HG02623 (cell line): ENCODE results near the gene PTGS1.
"Not testable (repeated sequence)": the region's sequence is repeated elsewhere in the genome, so short reads cannot be mapped to it uniquely, and the experiment has no call there.

Experiments
- ATAC-seq: cut with Tn5 transposase; IDR thresholded peaks from one replicate; pipeline ENCODE4 v1.9.1; 2021; ENCODE audit warnings: moderate library complexity; ENCODE audit not compliant: unreplicated experiment

PTGS1 gene

DNA sequence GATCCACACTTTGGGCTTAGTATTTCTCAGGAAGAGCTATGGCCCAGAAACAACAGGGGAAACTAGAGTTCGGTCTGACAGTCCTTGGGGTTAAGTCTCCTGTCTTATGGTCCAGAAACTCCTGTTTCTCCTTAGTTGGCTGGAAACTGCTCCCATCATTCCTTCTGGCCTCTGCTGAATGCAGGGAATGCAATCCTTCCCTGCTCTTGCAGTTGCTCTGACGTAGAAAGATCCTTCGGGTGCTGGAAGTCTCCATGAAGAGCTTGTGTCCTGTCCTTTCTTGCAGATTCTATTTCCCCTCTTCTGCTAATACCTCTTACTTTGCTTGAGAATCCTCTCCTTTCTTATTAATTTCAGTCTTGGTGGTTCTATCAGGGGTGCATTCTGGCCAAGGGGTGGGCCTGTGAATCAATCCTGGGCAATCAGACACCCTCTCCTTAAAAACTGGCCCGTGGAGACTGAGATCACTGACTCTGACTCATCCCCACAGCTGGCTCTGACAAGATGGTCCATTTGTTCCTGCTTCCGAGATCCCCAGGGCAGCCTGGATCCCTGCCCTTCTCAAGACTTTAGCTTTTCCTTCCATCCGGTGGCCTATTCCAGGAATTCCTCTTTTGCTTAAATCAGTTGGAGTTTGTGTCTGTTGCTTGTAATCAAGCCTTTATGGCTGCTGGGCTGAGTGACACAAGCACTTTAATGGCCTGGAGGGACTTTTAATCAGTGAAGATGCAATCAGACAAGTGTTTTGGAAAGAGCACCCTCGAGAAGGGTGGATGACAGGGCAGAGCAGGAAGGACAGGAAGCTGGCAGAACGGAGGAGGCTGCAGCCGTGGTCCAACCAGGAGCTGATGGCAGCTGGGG is 23.7 kb downstream of the PTGS1 start:
- no peak for ATAC-seq

DNA sequence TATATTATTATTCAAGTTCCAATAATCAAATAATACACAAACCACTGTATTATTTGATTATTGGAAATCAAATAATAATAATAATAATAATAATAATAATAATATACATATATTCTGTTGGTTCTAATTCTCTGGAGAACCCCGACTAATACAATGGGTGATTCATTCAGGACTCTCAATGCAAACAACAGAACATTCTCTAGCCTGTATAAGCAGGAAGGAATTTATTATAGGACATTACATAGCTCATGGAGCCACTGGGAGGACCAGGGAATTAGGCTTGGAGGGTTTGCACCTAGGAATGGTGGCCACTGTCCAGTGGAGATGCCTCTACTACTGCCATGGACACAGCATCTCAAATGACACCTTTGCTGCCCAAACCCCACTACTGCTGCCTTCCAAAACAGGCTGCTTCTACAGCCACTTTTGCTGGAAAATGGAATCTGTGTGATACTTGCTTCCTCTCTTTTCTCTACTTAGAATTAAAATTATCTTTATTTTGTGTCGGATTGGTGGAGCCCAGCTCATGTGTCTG is 25.9 kb downstream of the PTGS1 start:
- ATAC-seq, result no peak

DNA sequence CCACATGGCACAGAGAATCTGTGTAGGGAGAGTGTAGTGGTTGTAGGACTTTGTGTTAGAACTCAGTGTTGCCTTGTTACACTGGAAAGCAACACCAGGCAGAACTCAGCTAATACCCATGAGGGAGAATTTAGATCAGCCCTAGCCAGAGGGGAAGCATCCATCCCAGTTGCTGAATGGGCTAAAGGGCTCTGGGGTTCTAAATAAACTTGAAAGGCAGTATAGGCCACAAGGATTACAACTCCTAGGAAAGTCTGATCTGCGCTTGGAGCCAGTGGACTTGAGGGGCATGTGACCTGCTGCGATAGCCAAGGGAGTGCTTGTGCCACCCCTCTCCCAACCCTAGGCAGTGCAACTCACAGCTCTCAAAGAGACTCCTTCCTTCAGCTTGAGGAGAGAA is 26.9 kb downstream of the PTGS1 start:
- no peak for ATAC-seq

DNA sequence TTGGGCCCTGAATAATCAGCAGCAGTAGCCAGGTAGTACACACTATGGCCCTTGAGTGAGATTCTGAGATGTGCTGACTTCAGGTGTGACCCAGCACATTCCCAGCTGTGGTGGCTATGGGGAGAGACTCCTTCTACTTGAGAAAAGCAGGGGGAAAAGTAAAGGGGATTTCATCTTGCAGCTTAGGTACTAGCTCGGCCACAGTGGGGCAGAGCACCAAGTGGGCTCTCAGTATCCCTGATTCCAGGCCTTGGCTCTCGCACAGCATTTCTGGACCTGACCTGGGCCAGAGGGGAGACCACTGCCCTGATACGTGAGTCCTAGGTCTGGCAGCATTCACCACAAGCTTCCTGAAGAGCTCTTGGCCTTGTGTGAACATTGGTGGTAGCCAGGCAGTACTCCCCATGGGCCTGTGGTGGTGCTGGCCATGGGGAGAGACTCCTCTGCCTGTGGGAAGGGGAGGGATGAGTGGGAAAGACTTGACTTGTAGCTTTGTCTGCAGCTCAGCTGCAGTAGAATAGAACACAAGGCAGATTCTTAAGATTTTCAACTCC is 27.6 kb downstream of the PTGS1 start:
- no peak for ATAC-seq

DNA sequence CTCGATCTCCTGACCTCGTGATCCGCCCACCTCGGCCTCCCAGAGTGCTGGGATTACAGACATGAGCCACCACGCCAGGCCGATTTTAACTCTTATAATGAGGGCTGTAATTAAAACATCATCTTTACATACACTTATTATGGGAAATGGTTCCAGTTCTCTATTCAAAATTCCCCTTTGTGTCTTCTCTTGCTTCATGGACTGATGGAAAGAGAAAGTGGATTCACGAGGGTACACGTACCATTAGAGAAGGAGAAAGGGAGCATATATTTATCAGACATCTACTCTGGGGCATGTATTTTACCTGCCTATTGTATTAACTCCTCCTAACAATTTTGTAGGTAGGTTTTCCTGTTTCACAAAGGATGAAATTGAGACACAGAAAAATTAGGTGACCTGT is 31.1 kb downstream of the PTGS1 start:
- no peak for ATAC-seq

DNA sequence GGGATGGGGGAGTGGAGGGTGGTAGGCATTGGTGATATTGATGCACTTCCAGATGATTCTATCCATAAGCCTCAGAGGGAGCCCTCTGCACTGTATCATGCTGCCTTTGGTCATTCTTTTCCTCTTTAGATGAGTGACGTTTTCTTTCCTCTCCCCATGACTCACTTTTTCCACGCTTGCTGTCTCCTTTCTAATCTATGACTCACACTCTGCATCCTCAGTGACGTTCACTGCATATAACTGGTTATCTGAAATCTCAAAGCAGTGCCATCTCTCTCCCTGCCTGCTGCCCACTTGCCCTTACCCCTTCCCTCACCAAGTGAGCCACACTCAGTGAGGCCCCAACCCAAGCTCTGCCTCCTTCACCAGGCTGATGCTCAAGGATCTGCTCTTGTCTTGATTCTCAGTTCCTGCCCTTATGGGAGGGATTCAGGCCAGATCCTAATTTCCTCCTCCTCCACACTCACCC is 31.6 kb downstream of the PTGS1 start:
- no peak for ATAC-seq

DNA sequence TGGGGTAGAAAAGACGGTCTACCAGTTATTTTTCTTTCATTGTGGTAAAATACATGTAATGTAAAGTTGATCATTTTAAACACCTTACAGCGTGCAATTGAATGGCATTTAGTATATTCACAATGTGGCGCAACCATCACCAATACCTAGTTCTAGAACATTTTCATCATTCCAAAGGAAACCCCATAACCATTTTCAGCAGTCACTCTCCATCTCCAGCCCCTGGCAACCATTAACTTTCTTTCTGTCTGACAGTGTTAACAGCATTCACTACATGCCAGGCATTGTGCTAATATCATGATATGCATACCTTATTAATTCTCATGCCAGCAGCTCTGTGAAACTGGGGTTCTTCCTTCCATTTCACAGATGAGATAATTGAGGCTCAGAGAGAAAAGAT is 32.0 kb downstream of the PTGS1 start:
- ATAC-seq, result no peak

DNA sequence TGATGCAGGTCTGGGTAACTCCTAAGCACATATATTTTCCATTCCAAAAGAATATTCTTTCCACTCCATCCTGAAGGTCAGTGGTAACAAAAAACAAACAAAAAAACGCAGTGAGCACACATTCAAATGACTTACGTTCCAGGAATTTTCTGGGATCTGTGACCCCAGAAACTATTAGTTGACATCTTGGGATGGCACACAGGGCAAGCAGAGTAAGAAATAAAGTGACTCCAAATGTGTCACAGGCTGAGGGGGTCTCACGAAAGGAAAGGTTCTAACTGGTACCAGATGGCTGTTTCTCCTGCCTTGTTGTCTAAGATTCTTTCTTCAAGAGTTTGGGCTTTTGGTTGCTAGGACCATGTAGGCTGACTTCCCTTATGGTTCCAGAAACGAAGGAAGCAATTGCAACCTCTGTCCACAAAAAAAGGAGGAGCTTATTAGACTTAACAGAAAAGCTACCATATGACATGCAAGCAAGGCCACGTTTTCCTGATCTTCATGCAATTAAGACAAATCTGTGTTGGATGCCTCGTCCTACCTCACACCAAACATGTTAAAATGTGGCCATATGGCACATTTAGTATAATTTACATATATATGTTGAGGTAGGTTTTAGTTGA is 32.7 kb downstream of the PTGS1 start:
- no peak for ATAC-seq

DNA sequence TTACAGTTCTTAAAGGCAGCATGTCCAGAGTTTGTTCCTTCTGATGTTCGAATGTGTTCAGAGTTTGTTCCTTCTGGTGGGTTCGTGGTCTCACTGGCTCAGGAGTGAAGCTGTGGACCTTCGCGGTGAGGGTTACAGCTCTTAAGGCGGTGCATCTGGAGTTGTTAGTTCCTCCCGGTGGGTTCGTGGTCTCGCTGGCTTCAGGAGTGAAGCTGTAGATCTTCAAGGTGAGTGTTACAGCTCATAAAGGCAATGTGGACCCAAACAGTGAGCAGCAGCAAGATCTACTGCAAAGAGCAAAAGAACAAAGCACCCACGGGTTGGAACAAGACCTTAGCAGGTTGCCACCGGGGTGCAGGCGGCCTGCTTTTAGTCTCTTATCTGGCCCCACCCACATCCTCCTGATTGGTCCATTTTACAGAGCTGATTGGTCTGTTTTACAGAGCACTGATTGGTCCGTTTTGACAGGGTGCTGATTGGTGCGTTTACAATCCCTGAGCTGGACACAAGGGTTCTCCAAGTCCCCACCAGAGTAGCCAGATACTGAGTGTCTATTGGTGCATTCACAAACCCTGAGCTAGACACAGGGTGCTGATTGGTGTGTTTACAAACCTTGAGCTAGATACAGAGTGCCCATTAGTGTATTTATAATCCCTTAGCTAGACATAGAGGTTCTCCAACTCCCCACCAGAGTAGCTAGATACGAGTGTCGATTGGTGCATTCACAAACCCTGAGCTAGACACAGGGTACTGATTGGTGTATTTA is 34.7 kb downstream of the PTGS1 start:
- not testable (repeated sequence) for ATAC-seq

DNA sequence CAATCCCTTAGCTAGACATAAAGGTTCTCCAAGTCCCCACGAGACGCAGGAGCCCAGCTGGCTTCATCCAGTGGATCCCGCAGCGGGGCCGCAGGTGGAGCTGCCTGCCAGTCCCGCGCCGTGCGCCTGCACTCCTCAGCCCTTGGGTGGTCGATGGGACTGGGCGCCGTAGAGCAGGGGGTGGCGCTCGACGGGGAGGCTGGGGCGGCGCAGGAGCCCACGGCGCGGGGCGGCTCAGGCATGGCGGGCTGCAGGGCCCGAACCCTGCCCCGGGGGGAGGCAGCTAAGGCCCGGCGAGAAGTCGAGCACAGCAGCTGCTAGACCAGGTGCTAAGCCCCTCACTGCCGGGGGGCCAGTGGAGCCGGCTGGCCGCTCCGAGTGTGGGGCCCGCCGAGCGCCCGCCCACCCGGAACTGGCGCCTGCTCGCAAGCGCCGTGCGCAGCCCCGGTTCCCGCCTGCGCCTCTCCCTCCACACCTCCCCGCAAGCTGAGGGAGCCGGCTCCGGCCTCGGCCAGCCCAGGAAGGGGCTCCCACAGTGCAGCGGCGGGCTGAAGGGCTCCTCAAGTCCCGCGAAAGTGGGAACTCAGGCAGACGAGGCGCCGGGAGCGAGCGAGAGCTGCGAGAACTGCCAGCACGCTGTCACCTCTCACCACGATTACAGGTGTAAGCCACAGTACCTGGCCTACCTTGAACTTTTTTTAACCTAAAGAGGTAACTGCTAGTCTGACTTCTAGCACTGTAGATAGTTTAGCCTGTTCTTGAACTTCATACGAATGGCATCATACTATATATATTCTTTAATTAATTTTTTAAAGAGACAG is 35.5 kb downstream of the PTGS1 start:
- ATAC-seq, result no peak

DNA sequence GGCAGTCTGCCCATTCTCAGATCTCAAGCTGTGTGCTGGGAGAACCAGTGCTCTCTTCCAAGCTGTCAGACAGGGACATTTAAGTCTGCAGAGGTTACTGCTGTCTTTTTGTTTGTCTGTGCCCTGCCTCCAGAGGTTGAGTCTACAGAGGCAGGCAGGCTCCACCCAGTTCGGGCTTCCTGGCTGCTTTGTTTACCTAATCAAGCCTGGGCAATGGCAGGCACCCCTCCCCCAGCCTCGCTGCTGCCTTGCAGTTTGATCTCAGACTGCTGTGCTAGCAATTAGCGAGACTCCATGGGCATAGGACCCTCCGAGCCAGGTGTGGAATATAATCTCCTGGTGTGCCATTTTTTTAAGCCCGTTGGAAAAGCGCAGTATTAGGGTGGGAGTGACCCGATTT is 43.3 kb downstream of the PTGS1 start:
- not testable (repeated sequence) for ATAC-seq

DNA sequence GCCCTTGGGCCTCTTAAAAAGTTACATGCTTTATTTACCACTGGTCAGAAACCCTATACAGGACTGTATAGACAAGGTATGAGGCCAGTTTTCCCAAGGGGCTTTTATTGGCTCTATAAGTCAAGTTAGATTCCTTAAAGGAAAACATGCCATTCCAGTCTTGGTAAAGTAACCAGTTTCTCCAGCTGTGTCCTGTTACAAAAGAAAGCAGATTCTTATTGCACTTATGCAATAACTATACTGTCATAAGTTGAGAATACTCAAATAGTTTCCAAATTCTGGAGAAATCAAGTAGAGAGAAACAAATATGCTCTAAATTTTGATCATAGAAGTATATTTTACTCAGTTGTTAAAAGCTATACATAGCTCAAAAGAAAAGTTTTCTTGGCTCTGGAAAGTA is 47.2 kb downstream of the PTGS1 start:
- no peak for ATAC-seq

DNA sequence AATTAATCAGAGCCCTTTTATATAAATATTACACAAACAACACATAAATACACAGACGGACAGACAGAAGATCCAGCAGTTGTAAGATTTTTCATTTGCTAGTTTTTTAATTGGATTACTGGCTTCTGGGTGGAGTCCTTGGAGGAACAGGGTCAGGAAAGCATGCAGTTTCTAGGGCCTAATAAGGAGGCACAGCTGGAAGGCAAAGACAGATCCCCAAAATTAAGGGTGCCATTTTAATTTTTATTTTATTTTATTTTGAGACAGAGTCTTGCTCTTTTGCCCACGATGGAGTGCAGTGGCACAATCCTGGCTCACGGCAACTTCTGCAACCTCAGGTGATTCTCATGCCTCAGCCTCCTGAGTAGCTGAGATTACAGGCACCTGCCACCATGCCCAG is 49.5 kb downstream of the PTGS1 start:
- ATAC-seq, result no peak

DNA sequence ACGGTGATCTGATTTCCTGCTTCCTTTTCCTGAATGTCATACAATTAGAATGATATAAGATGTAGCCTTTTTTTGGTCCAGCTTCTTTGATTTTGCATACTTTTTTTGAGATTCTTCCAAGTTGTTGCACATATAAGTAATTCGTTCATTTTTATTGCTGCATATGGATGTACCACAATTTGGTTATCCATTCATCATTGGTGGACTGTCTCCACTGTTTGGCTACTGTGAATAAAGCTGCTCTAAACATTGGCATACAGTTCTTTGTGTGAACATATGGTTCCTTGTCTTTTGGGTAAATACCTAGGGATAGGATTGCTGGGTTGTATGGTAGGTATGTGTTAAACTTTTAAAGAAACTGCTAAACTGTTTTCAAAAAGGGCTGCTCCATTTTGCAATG is 54.3 kb downstream of the PTGS1 start:
- no peak for ATAC-seq

DNA sequence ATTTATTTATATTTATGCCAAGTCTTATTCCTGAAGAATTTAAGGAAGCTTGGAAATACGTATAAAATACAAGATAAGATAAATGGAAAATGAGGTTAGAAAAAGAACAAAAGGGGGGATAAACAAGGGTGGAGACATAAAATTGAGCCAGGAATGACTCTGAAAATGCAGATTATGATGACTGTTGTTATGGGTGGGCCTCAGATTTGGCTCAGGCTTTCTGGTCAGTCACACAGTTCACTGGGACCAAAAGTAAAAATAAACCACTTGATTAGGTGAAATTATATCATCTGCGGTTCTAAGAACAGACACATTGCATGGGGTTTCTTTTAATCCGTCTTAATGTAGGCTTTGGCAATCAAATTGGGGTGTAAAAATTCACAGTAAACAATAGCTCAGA is 55.9 kb downstream of the PTGS1 start:
- no peak for ATAC-seq

DNA sequence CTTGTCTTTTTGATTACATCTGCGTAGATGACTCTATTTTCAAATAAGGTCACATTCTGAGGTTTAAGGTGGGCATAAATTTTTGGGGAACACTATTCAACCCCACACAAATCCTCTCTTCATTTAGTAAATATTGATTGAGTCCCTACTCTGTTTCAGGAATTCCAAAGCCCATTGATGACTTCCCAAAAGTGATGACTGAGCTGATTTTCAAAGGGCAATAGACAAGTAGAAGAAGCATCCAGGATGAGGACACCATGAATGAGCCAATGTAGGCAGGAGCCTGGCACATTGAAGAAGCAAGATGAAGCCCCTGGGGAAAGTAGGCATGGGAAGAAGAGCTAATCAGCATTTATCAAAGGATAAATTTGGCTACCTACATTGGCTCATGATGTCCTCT is 71.7 kb downstream of the PTGS1 start:
- no peak for ATAC-seq

DNA sequence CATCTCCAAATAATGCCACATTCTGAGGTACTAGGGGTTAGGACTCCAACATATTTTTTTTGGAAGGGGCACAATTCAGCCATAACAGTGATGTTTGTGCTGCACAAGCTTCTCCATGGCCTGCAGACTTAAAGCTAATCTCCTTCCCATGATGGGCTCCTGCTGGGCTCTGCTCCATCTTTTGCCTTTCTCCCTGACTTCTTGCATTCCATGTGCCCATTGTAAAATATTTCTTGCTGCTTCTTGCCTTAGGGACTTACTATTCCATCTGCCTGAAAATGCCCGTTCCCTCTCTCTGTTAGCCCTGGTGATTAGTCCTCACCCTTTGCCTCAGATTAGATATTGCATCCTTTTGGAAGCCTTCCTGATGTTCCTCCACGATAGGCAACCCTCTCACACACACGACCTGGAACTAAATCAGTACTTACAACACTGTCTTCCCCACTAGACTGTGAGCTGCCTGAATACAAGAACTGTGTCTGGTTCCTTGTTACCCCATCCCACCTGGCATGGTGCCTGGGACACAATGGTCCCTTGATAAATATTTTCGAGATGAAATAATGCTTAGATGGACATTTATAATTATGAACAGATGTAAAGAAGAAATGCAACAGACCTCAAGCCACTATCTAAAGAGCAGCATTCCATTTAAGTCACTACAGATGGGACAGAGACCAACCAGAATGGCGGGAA is 73.4 kb downstream of the PTGS1 start:
- ATAC-seq, result no peak
